LNCaP clone FGC (cell line): ENCODE results near the gene ZPBP2.
"Not testable (repeated sequence)": the region's sequence is repeated elsewhere in the genome, so short reads cannot be mapped to it uniquely, and the experiment has no call there.

Experiments
- DNase-seq: peaks from one replicate; pipeline ENCODE4 v3.0.0-alpha.2; 2011; ENCODE audit warnings: low read depth
- H3K4me3 ChIP-seq: 2 replicates; pipeline ENCODE4 v1.5.1; 2011; ENCODE audit warnings: mild to moderate bottlenecking, low read depth, low read length, control low read depth
- CTCF ChIP-seq: IDR thresholded peaks from 2 replicates; pipeline ENCODE4 v1.5.1; 2012; ENCODE audit warnings: mild to moderate bottlenecking; ENCODE audit not compliant: control insufficient read depth, insufficient read depth; ENCODE audit errors: extremely low read depth

The ZPBP2 gene

DNA sequence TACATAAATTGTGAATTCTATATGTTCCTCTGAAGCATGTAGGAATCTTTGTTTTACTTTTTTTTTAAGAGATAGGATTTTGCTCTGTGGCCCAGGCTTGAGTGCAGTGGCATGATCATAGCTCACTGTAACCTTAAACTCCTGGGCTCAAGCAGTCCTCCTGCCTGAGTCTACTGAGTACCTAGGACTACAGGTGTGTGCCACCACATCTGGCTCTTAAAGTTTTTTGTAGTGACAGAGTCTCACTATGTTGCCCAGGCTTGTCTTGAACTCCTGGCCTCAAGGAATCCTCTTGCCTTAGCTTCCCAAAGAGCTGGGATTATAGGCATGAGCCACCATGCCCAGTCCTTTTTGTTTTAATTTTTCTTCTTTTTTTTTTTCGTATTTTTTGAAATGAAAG is 29.2 kb upstream of the ZPBP2 start:
- H3K4me3 ChIP-seq = no peak overlapping the region
- DNase-seq = no peak
- TF ChIP-seq CTCF = no peak

DNA sequence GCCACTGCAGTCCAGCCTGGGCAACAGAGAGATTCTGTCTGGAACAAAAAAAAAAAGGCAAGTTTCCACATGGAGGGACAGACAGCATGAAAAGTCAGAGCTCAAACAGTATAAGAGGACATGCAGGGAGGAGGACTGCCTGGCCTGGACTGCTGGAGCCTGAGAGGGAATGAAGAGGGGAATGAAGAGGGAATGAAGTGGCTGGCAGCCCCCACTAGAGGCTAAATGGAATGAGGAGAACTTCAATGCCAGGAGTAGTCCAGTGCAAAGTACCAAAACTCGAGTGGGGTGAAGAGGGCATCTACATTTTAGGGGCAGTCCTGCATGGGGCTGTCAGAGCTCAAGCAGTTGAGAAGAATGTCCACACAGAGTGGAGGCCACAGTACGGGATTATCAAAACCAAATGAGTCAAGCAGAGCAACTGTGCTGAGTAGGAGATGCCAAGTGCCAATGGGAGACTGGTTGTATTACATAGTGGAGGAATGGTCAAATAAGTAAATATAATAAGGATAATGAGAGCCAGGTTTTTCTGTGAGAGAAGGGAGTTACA is 26.8 kb upstream of the ZPBP2 start:
- no peak for TF ChIP-seq CTCF
- H3K4me3 ChIP-seq = no peak overlapping the region
- no peak for DNase-seq

- H3K4me3 ChIP-seq = no peak overlapping the region
- DNase-seq = no peak
- no peak for TF ChIP-seq CTCF
Measured at GRCh38 chr17:39845052-39845846, 22.8 kb upstream of the ZPBP2 start.

GRCh38 chr17:39846205-39846604 is 21.8 kb upstream of the ZPBP2 start:
- H3K4me3 ChIP-seq = no peak overlapping the region
- TF ChIP-seq CTCF = no peak
- no peak for DNase-seq

DNA sequence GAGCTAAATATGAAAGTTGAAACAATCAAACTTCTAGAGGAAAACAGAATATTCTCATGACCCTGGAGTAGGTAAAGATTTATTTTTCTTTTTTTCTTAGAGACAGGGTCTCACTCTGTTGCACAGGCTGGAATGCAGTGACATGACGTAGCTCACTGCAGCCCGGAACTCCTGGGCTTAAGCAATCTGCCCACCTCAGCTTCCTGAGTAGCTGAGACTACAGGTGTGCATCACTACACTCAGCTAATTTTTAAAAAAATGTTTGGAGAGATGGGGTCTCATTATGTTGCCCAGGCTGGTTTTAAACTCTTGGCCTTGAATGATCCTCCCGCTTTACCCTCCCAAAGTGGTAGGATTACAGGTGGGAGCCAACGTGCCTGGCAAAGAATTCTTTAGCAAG is 19.4 kb upstream of the ZPBP2 start:
- DNase-seq = no peak
- no peak for TF ChIP-seq CTCF
- H3K4me3 ChIP-seq = no peak overlapping the region

GRCh38 chr17:39850186-39850585 is 17.8 kb upstream of the ZPBP2 start:
- DNase-seq = not testable (repeated sequence)

DNA sequence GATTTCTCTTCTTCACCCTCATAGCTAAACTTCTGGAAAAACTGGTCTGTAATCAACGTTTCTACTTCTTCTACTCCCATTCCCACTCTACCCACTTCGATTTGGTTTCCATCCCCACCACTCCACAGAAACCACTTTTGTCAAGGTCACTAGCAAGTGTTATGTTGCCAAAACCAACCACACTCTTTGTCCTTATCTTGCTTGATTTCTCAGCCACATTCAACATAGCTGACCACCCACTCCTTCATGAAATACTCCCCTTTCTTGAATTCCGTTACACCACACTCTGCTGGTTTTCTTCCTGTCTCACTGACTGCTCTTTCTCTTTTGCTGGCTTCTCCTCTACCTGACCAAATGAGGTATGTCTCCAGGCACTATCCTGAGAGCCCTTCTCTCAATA is 15.8 kb upstream of the ZPBP2 start:
- no peak overlapping the region for H3K4me3 ChIP-seq
- DNase-seq = no peak
- no peak for TF ChIP-seq CTCF

More at GRCh38 chr17:39850186-39850585, 17.8 kb upstream of the ZPBP2 start:
- H3K4me3 ChIP-seq = not testable (repeated sequence)
